Right atrium auricular region (tissue), 2 donors: Measurements from ENCODE around the gene RBM8A. TPM values are rescaled to one million over a fixed set of nuclear protein-coding genes. Genes with fewer than 3 reads are reported as not detected.
"Not testable (repeated sequence)": the region's sequence is repeated elsewhere in the genome, so short reads cannot be mapped to it uniquely, and the experiment has no call there.

ENCODE experiments used
- DNase-seq: peaks from one replicate; pipeline ENCODE4 v3.0.0-alpha.2; 2019; ENCODE audit warnings: low spot score
- H3K27ac ChIP-seq, 2 donors: fragments of 200-600 bp; sonication (generic); 1 replicate in 1 of 2; 2 replicates in 1 of 2; pipeline ENCODE4 v1.5.1; 2016 to 2019
- H3K27me3 ChIP-seq, 2 donors: fragments of 200-600 bp; sonication (generic); one replicate each; pipeline versions ENCODE4 v1.5.1 to v1.6.0; 2017 to 2019
- H3K36me3 ChIP-seq: fragments of 200-600 bp; sonication (generic); one replicate; pipeline ENCODE4 v1.5.1; 2016
- H3K4me1 ChIP-seq, 2 donors: fragments of 200-600 bp; sonication (generic); one replicate each; pipeline versions ENCODE4 v1.5.1 to v1.6.0; 2017 to 2019
- H3K4me3 ChIP-seq, 2 donors: fragments of 200-600 bp; sonication (generic); 1 replicate in 1 of 2; 2 replicates in 1 of 2; pipeline ENCODE4 v1.5.1; 2017 to 2019; ENCODE audit warnings: mild to moderate bottlenecking in 1 of 2, moderate library complexity in 1 of 2
- H3K9me3 ChIP-seq, 2 donors: fragments of 200-600 bp; sonication (generic); one replicate each; pipeline ENCODE4 v1.5.1; 2019
- total RNA-seq, 2 donors: library from RNA; depleted of rRNA; stranded (reverse); fragments of >200 nt; gene quantifications; one replicate each; pipeline ENCODE4 v1.1.0, GENCODE V29; 2016
- TF ChIP-seq, protein P1 (sequence below), 2 donors: fragments of 200-600 bp; sonication (generic); IDR thresholded peaks; one replicate each; pipeline ENCODE4 v1.5.1; 2019; ENCODE audit warnings: antibody characterized with exemption in 2 of 2

The RBM8A gene
- total RNA-seq, 2 donors from 2014 or later: 75.2 to 91.1 TPM

DNA sequence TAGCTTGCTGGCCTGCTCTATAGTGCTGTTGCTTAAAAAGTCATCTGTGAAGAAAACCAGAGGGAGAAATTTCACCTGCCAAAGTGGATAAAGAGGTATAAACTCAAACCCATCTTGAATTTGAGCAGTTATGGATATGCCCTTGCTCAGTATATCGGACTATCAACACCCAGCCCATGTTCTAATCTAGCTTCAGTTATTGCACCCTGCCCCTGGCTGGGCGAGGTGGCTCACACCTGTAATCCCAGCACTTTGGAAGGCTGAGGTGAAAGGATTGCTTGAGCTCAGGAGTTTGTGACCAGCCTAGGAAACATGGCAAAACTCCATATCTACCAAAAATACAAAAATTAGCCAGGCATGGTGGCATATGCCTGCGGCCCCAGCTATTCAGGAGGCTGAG lies 17.2 kb upstream of the RBM8A start:
- H3K36me3 ChIP-seq: peaks cover 59% of the 10 kb centered on the region
- peaks cover 0 to 2% of the 10 kb centered on the region in 2 donors for H3K4me1 ChIP-seq
- H3K4me3 ChIP-seq: no peak overlapping the region
- H3K27ac ChIP-seq: no peak overlapping the region
- H3K27me3 ChIP-seq: no peaks in the 10 kb centered on the region
- no peak for DNase-seq
- TF ChIP-seq, protein P1, sequence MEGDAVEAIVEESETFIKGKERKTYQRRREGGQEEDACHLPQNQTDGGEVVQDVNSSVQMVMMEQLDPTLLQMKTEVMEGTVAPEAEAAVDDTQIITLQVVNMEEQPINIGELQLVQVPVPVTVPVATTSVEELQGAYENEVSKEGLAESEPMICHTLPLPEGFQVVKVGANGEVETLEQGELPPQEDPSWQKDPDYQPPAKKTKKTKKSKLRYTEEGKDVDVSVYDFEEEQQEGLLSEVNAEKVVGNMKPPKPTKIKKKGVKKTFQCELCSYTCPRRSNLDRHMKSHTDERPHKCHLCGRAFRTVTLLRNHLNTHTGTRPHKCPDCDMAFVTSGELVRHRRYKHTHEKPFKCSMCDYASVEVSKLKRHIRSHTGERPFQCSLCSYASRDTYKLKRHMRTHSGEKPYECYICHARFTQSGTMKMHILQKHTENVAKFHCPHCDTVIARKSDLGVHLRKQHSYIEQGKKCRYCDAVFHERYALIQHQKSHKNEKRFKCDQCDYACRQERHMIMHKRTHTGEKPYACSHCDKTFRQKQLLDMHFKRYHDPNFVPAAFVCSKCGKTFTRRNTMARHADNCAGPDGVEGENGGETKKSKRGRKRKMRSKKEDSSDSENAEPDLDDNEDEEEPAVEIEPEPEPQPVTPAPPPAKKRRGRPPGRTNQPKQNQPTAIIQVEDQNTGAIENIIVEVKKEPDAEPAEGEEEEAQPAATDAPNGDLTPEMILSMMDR (IDR thresholded peaks at IDR 0.05): no peak
- H3K9me3 ChIP-seq: no peaks in the 10 kb centered on the region

- Histone ChIP-seq H3K36me3 (peaks cover 59% of the 10 kb centered on the region), H3K9me3 (no peaks in the 10 kb centered on the region), H3K4me3 (no peak overlapping the region), H3K27ac (no peak overlapping the region), H3K27me3 (no peaks in the 10 kb centered on the region), H3K4me1 (no peaks in the 10 kb centered on the region)
- TF ChIP-seq, protein P1 (IDR thresholded peaks at IDR 0.05): no peak
- DNase-seq: no peak
Observed at GRCh38 chr1:145942871-145943270, 15.6 kb upstream of the RBM8A start.

GRCh38 chr1:145942405-145942804 lies 15.1 kb upstream of the RBM8A start:
- Histone ChIP-seq H3K27me3 (no peaks in the 10 kb centered on the region), H3K4me3 (no peak overlapping the region), H3K9me3 (no peaks in the 10 kb centered on the region), H3K4me1 (no peaks in the 10 kb centered on the region), H3K36me3 (peaks cover 60% of the 10 kb centered on the region), H3K27ac (no peak overlapping the region)
- TF ChIP-seq, protein P1 (IDR thresholded peaks at IDR 0.05): no peak
- no peak for DNase-seq

- H3K36me3 ChIP-seq: peaks cover 56% of the 10 kb centered on the region
Observed at GRCh38 chr1:145937436-145937835, 10.2 kb upstream of the RBM8A start.

DNA sequence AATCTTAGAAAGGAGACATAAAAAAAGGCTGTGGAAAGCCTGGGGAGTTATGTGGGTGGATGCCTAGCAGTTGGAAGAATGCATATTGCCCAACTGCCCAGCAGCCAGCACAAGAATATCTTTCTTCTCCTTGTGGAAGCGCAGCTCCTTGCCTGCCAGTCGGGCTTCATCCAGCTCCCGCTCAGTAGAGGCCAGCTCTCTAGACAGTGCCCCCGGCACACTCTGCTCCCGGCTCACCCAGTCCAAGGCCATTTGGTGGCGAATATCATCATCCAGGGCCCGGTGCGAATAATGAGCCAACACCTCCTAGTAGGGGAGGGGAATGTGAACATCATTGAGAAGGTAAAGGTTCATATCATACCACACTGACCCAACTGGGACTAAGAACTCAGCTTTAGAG lies 9.0 kb upstream of the RBM8A start:
- Histone ChIP-seq H3K9me3 (no peaks in the 10 kb centered on the region), H3K4me3 (no peak overlapping the region), H3K4me1 (no peaks in the 10 kb centered on the region), H3K36me3 (peaks cover 54% of the 10 kb centered on the region), H3K27me3 (no peaks in the 10 kb centered on the region), H3K27ac (no peak overlapping the region)
- DNase-seq: no peak
- TF ChIP-seq, protein P1 (IDR thresholded peaks at IDR 0.05): no peak

More at GRCh38 chr1:145937436-145937835, 10.2 kb upstream of the RBM8A start:
- no peaks in the 10 kb centered on the region for H3K4me1 ChIP-seq
- no peak for DNase-seq
- no peak overlapping the region for H3K27ac ChIP-seq
- no peaks in the 10 kb centered on the region for H3K9me3 ChIP-seq
- no peak overlapping the region for H3K4me3 ChIP-seq
- no peaks in the 10 kb centered on the region for H3K27me3 ChIP-seq
- TF ChIP-seq, protein P1 (IDR thresholded peaks at IDR 0.05): no peak

DNA sequence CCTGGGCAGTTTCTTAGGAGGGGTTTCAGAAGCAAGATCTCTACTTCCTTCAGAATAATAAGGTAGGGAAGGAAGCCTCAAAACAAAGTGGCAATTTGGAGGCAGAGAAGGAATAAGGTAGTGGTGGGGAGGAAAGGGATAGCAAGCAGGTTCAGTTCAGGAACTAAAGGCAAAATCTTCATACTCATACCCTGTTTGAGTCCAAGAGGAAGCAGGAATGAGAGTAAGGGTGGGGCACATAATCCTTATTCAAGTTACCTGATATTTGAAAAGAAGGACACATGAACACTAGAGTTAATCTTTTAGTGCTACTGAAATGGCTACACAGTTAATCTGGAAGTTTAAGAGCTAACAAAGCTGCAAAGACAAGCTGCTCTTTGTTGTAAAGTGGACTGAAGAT lies 8.4 kb upstream of the RBM8A start:
- Histone ChIP-seq H3K36me3 (peaks cover 48% of the 10 kb centered on the region), H3K4me1 (no peaks in the 10 kb centered on the region), H3K9me3 (no peaks in the 10 kb centered on the region), H3K27me3 (no peaks in the 10 kb centered on the region), H3K4me3 (no peak overlapping the region), H3K27ac (no peak overlapping the region)
- DNase-seq: no peak
- TF ChIP-seq, protein P1 (IDR thresholded peaks at IDR 0.05): no peak

GRCh38 chr1:145932522-145933009 lies 5.3 kb upstream of the RBM8A start:
- peaks cover 45% of the 10 kb centered on the region for H3K36me3 ChIP-seq
- H3K27ac ChIP-seq, H3K4me3 ChIP-seq, DNase-seq, H3K9me3 ChIP-seq, H3K4me1 ChIP-seq, H3K27me3 ChIP-seq: not testable (repeated sequence)
